Inflammatory macrophage treated with lipopolysaccharide for 4 hours (primary cell): ENCODE results near the gene AP1B1.
A peak's percentile ranks its signal among the peaks of the same experiment; 100 is the strongest.

ENCODE experiments used
- DNase-seq: peaks from one replicate; pipeline ENCODE4 v3.0.0-alpha.2; 2020

The AP1B1 gene

GRCh38 chr22:29311464-29312217 is 76.7 kb downstream of the AP1B1 start:
- no peak for DNase-seq

GRCh38 chr22:29310863-29311339 is 77.5 kb downstream of the AP1B1 start:
- DNase-seq = peak; percentile 99

GRCh38 chr22:29310065-29310862 is 78.1 kb downstream of the AP1B1 start:
- DNase-seq = no peak

GRCh38 chr22:29309332-29310064 is 78.9 kb downstream of the AP1B1 start:
- no peak for DNase-seq

- DNase-seq = no peak
Measured at GRCh38 chr22:29308791-29309262, 79.5 kb downstream of the AP1B1 start.

GRCh38 chr22:29308148-29308790 is 80.1 kb downstream of the AP1B1 start:
- DNase-seq = no peak

- no peak for DNase-seq
Measured at GRCh38 chr22:29307596-29308147, 80.7 kb downstream of the AP1B1 start.

- DNase-seq = peak; percentile 71
Measured at GRCh38 chr22:29306835-29307595, 81.4 kb downstream of the AP1B1 start.

- peak; percentile 73 for DNase-seq
Measured at GRCh38 chr22:29306175-29306834, 82.1 kb downstream of the AP1B1 start, which contains the start of gene GAS2L1. TSS of gene GAS2L1 (plus strand) at chr22:29306650. CDS start at chr22:29308106, 1,456 bp downstream.

GRCh38 chr22:29305836-29306174 is 82.6 kb downstream of the AP1B1 start:
- no peak for DNase-seq

- DNase-seq = peak; percentile 17
Measured at GRCh38 chr22:29302681-29303465, 85.5 kb downstream of the AP1B1 start.

- DNase-seq = no peak
Measured at GRCh38 chr22:29302402-29302680, 86.0 kb downstream of the AP1B1 start.

- no peak for DNase-seq
Measured at GRCh38 chr22:29301716-29302401, 86.5 kb downstream of the AP1B1 start.

GRCh38 chr22:29300807-29301601 is 87.4 kb downstream of the AP1B1 start:
- no peak for DNase-seq

GRCh38 chr22:29300467-29300806 is 87.9 kb downstream of the AP1B1 start:
- DNase-seq = no peak

GRCh38 chr22:29299136-29299900 is 89.1 kb downstream of the AP1B1 start:
- DNase-seq = no peak

GRCh38 chr22:29298641-29299040 is 89.7 kb downstream of the AP1B1 start:
- DNase-seq = no peak

- no peak for DNase-seq
Measured at GRCh38 chr22:29292379-29292778, 96.0 kb downstream of the AP1B1 start.
